SK-N-SH (cell line): ENCODE measurements around the gene SETDB2. TPM values are rescaled to one million over a fixed set of nuclear protein-coding genes. Genes with fewer than 3 reads are reported as not detected.

Source experiments
- CTCF ChIA-PET: fragments of 300-600, 350-600 bp; formaldehyde crosslinking; extraction: SDS; loops from one replicate; lab custom pipeline; 2021; lab: Yijun Ruan, JAX
- POLR2A ChIA-PET: fragments of 350-600 bp; sonication (Branson Sonifier 250); formaldehyde crosslinking; extraction: SDS; loops from one replicate; lab custom pipeline; 2020; ENCODE audit warnings: antibody characterized with exemption, inconsistent platforms; lab: Yijun Ruan, JAX
- DNase-seq: peaks from one replicate; pipeline ENCODE4 v3.0.0; 2012
- H2AFZ ChIP-seq: fragments of 200-600 bp; sonication (generic); 2 replicates; pipeline ENCODE4 v1.8.1; 2016; ENCODE audit warnings: antibody characterized with exemption, mild to moderate bottlenecking, low read depth
- H3F3A ChIP-seq: fragments of 200-600 bp; sonication (generic); replicated peaks from 2 replicates; pipeline ENCODE3; 2016; ENCODE audit warnings: antibody characterized with exemption, mild to moderate bottlenecking; ENCODE audit not compliant: insufficient read depth
- H3K27ac ChIP-seq, 2 experiments: fragments of 200-500 bp in 1 of 2; fragments of 200-600 bp in 1 of 2; sonication (Bioruptor generic) in 1 of 2; sonication (generic), shearing (Covaris generic) in 1 of 2; 2 replicates each; pipeline versions ENCODE4 v1.5.1 to v1.6.1; 2014 to 2016; ENCODE audit warnings: low read depth in 2 of 2, inconsistent platforms in 1 of 2, low read length in 1 of 2, mild to moderate bottlenecking in 1 of 2, mixed read lengths in 1 of 2
- H3K27me3 ChIP-seq: fragments of 200-600 bp; sonication (generic), shearing (Covaris generic); 2 replicates; pipeline ENCODE4 v1.6.1; 2016; ENCODE audit warnings: mixed run types; ENCODE audit not compliant: insufficient read depth
- H3K36me3 ChIP-seq, 2 experiments: fragments of 200-500 bp in 1 of 2; fragments of 200-600 bp in 1 of 2; sonication (Bioruptor generic) in 1 of 2; sonication (generic) in 1 of 2; replicated peaks in 1 of 2; 2 replicates each; pipeline versions ENCODE3 to v1.5.1; 2014 to 2016; ENCODE audit warnings: low read length in 1 of 2, mild to moderate bottlenecking in 1 of 2; ENCODE audit not compliant: insufficient read depth in 2 of 2, control insufficient read depth in 1 of 2
- H3K4me1 ChIP-seq, 2 experiments: fragments of 200-500 bp in 1 of 2; fragments of 200-600 bp in 1 of 2; sonication (Bioruptor generic) in 1 of 2; sonication (generic), shearing (Covaris generic) in 1 of 2; 2 replicates each; pipeline versions ENCODE4 v1.5.1 to v1.6.1; 2014 to 2016; ENCODE audit warnings: low read depth in 1 of 2, low read length in 1 of 2, mixed run types in 1 of 2; ENCODE audit not compliant: insufficient read depth in 2 of 2, control insufficient read depth in 1 of 2
- H3K4me2 ChIP-seq: fragments of 200-600 bp; sonication (generic), shearing (Covaris generic); 2 replicates; pipeline ENCODE4 v1.6.1; 2017; ENCODE audit warnings: mixed run types
- H3K4me3 ChIP-seq, 2 experiments: fragments of 200-500 bp in 1 of 2; fragments of 200-600 bp in 1 of 2; sonication (Bioruptor generic) in 1 of 2; sonication (generic), shearing (Covaris generic) in 1 of 2; 2 replicates each; pipeline versions ENCODE4 v1.5.1 to v1.8.1; 2014 to 2016; ENCODE audit warnings: low read depth in 2 of 2, inconsistent platforms in 1 of 2, low read length in 1 of 2, mild to moderate bottlenecking in 1 of 2, mixed read lengths in 1 of 2, moderate library complexity in 1 of 2
- H3K79me2 ChIP-seq: fragments of 200-600 bp; sonication (generic); 2 replicates; pipeline ENCODE4 v1.8.1; 2017; ENCODE audit warnings: mild to moderate bottlenecking; ENCODE audit not compliant: insufficient read depth
- H3K9ac ChIP-seq: fragments of 200-600 bp; sonication (generic); 2 replicates; pipeline ENCODE4 v1.6.1; 2017; ENCODE audit warnings: mixed run types
- H3K9me2 ChIP-seq: fragments of 200-600 bp; sonication (generic); 2 replicates; pipeline ENCODE4 v1.6.1; 2017; ENCODE audit warnings: mixed run types
- H3K9me3 ChIP-seq: fragments of 200-600 bp; sonication (generic); 2 replicates; pipeline ENCODE4 v1.6.1; 2017; ENCODE audit warnings: mixed run types, mild to moderate bottlenecking, moderate library complexity
- H4K20me1 ChIP-seq: fragments of 200-600 bp; sonication (generic); 2 replicates; pipeline ENCODE4 v1.6.1; 2017; ENCODE audit warnings: mild to moderate bottlenecking, mixed run types; ENCODE audit not compliant: insufficient read depth
- EZH2phosphoT487 ChIP-seq: fragments of 200-600 bp; sonication (generic); IDR thresholded peaks from 2 replicates; pipeline ENCODE4 v1.6.1; 2017; ENCODE audit warnings: low read depth, mixed run types, mild to moderate bottlenecking, antibody characterized with exemption, moderate library complexity, borderline replicate concordance
- FOSL2 ChIP-seq: IDR thresholded peaks from 2 replicates; pipeline ENCODE4 v1.4.0; 2012; ENCODE audit warnings: low read depth, mild to moderate bottlenecking, moderate library complexity, borderline replicate concordance
- FOXJ3 ChIP-seq: sonication (generic); formaldehyde crosslinking; IDR thresholded peaks from 2 replicates; pipeline ENCODE4 v1.5.1; 2020; ENCODE audit warnings: mild to moderate bottlenecking, missing genetic modification reagents
- FOXM1 ChIP-seq: IDR thresholded peaks from 2 replicates; pipeline ENCODE4 v1.4.0; 2012; ENCODE audit warnings: low read depth, mild to moderate bottlenecking
- GATA2 ChIP-seq: sonication (generic); formaldehyde crosslinking; IDR thresholded peaks from 2 replicates; pipeline ENCODE4 v1.5.0; 2020; ENCODE audit warnings: mild to moderate bottlenecking, missing genetic modification reagents
- IRF3 ChIP-seq: fragments of 150-350 bp; IDR thresholded peaks from 2 replicates; pipeline ENCODE4 v1.6.1; 2016; ENCODE audit warnings: mild to moderate bottlenecking, low read depth, low read length
- MAX ChIP-seq: IDR thresholded peaks from 2 replicates; pipeline ENCODE4 v1.4.0; 2012; ENCODE audit warnings: low read depth
- MXI1 ChIP-seq: IDR thresholded peaks from 2 replicates; pipeline ENCODE4 v1.6.1; 2012; ENCODE audit warnings: mild to moderate bottlenecking, low read depth, low read length, improper control_type of control experiment
- NFIC ChIP-seq: IDR thresholded peaks from 2 replicates; pipeline ENCODE4 v1.4.0; 2012; ENCODE audit warnings: borderline replicate concordance
- NRF1 ChIP-seq: IDR thresholded peaks from 2 replicates; pipeline ENCODE4 v1.6.1; 2012; ENCODE audit warnings: low read depth, mild to moderate bottlenecking, low read length
- PBX3 ChIP-seq: IDR thresholded peaks from 2 replicates; pipeline ENCODE4; 2012
- POLR2AphosphoS5 ChIP-seq: IDR thresholded peaks from 2 replicates; pipeline ENCODE4 v1.6.1; 2012; ENCODE audit warnings: low read depth, low read length
- RAD21 ChIP-seq: IDR thresholded peaks from 2 replicates; pipeline ENCODE4 v1.6.1; 2012; ENCODE audit warnings: mild to moderate bottlenecking, low read length
- REST ChIP-seq: IDR thresholded peaks from 2 replicates; pipeline ENCODE4 v1.6.1; 2012; ENCODE audit warnings: mild to moderate bottlenecking, low read depth, low read length, moderate library complexity
- RFX5 ChIP-seq: IDR thresholded peaks from 2 replicates; pipeline ENCODE4 v1.6.1; 2012; ENCODE audit warnings: mild to moderate bottlenecking, improper control_type of control experiment, low read length
- RXRA ChIP-seq: IDR thresholded peaks from 2 replicates; pipeline ENCODE4 v1.4.0; 2012; ENCODE audit warnings: low read depth, mild to moderate bottlenecking, borderline replicate concordance
- SIN3A ChIP-seq: IDR thresholded peaks from 2 replicates; pipeline ENCODE4 v1.6.1; 2012; ENCODE audit warnings: low read depth, mild to moderate bottlenecking, low read length, moderate library complexity, borderline replicate concordance
- SMC3 ChIP-seq: IDR thresholded peaks from 2 replicates; pipeline ENCODE4 v1.6.1; 2012; ENCODE audit warnings: low read depth, low read length, improper control_type of control experiment
- TCF12 ChIP-seq: IDR thresholded peaks from 2 replicates; pipeline ENCODE4 v1.4.0; 2012
- TEAD4 ChIP-seq: IDR thresholded peaks from 2 replicates; pipeline ENCODE4 v1.4.0; 2012; ENCODE audit warnings: mild to moderate bottlenecking, borderline replicate concordance; ENCODE audit not compliant: insufficient read depth
- USF2 ChIP-seq: fragments of 150-350 bp; IDR thresholded peaks from 2 replicates; pipeline ENCODE4 v1.6.1; 2017; ENCODE audit warnings: antibody characterized with exemption, low read length, low read depth, borderline replicate concordance
- YY1 ChIP-seq: IDR thresholded peaks from 2 replicates; pipeline ENCODE4 v1.4.0; 2012; ENCODE audit warnings: low read depth, mild to moderate bottlenecking
- WGBS: methylation state at CpG from one replicate; pipeline ENCODE4 v1.1.6; 2017; ENCODE audit warnings: low lambda C conversion rate; 5-methylcytosine and 5-hydroxymethylcytosine counted together
- polyA plus RNA-seq, 3 experiments: library from polyadenylated mRNA; depleted of rRNA; stranded (reverse); fragments of >200 nt; gene quantifications; 2 replicates each; pipeline ENCODE4 v1.2.3, GENCODE V29; 2012

The SETDB2 gene
- polyA plus RNA-seq, 1 of the 3 experiments (the other 2 are of a cell fraction) = 1.9 TPM

- Histone ChIP-seq H3K4me3 (no peak overlapping the region), H3K9me3 (no peaks in the 10 kb centered on the region), H4K20me1 (no peaks in the 10 kb centered on the region), H3K9me2 (no peaks in the 10 kb centered on the region), H3K27me3 (no peaks in the 10 kb centered on the region), H3K4me2 (no peak overlapping the region), H3K27ac (no peak overlapping the region), H3F3A (peaks cover 4% of the 10 kb centered on the region), H3K36me3 (peaks cover 5 to 20% of the 10 kb centered on the region in 2 experiments), H3K4me1 (no peaks in the 10 kb centered on the region; a peak in 1 of 4 replicates), H3K79me2 (no peaks in the 10 kb centered on the region), H2AFZ (no peak overlapping the region), H3K9ac (no peak overlapping the region)
- TF ChIP-seq RFX5 = no peak
- no peak for TF ChIP-seq FOSL2
- no peak for TF ChIP-seq YY1
- no peak for TF ChIP-seq SMC3
- TF ChIP-seq PBX3 = no peak
- TF ChIP-seq SIN3A = no peak
- no peak for TF ChIP-seq NFIC
- no peak for TF ChIP-seq FOXJ3
- no peak for TF ChIP-seq RAD21
- TF ChIP-seq MAX = no peak
- TF ChIP-seq USF2 = no peak
- no peak for TF ChIP-seq FOXM1
- no peak for TF ChIP-seq MXI1
- 100% methylated on average over 1 of the region's 1 CpG for WGBS
- CTCF ChIA-PET = no interaction called here
- POLR2A ChIA-PET = no interaction called here
- no peak for DNase-seq
Measured at GRCh38 chr13:49456156-49456555, 12.1 kb downstream of the SETDB2 start.

GRCh38 chr13:49457221-49457620 lies 13.1 kb downstream of the SETDB2 start:
- Histone ChIP-seq H3K4me1 (no peaks in the 10 kb centered on the region; a peak in 1 of 4 replicates), H3K27ac (no peak overlapping the region), H3K36me3 (peaks cover 16 to 25% of the 10 kb centered on the region in 2 experiments), H3K27me3 (no peaks in the 10 kb centered on the region), H3K9me2 (no peaks in the 10 kb centered on the region), H3K9ac (no peak overlapping the region), H3K9me3 (no peaks in the 10 kb centered on the region), H4K20me1 (no peaks in the 10 kb centered on the region), H2AFZ (no peak overlapping the region), H3K79me2 (no peaks in the 10 kb centered on the region), H3K4me3 (no peak overlapping the region), H3K4me2 (no peak overlapping the region), H3F3A (peaks cover 4% of the 10 kb centered on the region)
- DNase-seq = no peak
- CTCF ChIA-PET = no interaction called here
- 95% methylated on average over 7 of the region's 7 CpGs for WGBS
- POLR2A ChIA-PET = no interaction called here
- no peak for TF ChIP-seq TCF12
- no peak for TF ChIP-seq IRF3
- TF ChIP-seq RXRA = no peak
- TF ChIP-seq TEAD4 = no peak
- TF ChIP-seq EZH2phosphoT487 = no peak
- TF ChIP-seq REST = no peak
- no peak for TF ChIP-seq FOSL2
- no peak for TF ChIP-seq GATA2 (CRISPR knock-in tag)
- TF ChIP-seq NRF1 = no peak
- no peak for TF ChIP-seq POLR2AphosphoS5
